GM06990 (cell line): ENCODE measurements around the gene ABCA12.

ENCODE experiments used
- DNase-seq: peaks from one replicate; pipeline ENCODE4 v3.0.0-alpha.2; 2011; ENCODE audit not compliant: insufficient read length; ENCODE audit errors: extremely low read depth
- H3K27me3 ChIP-seq: replicated peaks from 2 replicates; pipeline ENCODE4 v1.6.0; 2011; ENCODE audit warnings: low read length; ENCODE audit not compliant: control insufficient read depth, insufficient read depth
- H3K36me3 ChIP-seq: 2 replicates; pipeline ENCODE4 v1.5.1; 2011; ENCODE audit warnings: low read length; ENCODE audit not compliant: control insufficient read depth, insufficient read depth
- H3K4me3 ChIP-seq: replicated peaks from 2 replicates; pipeline ENCODE4 v1.5.1; 2011; ENCODE audit warnings: low read depth, mild to moderate bottlenecking, control low read depth, low read length
- CTCF ChIP-seq: IDR thresholded peaks from 2 replicates; pipeline ENCODE4 v1.5.1; 2011; ENCODE audit warnings: low read length, control low read depth, mild to moderate bottlenecking, inconsistent platforms; ENCODE audit not compliant: insufficient read depth, poor library complexity, severe bottlenecking

The ABCA12 gene

DNA sequence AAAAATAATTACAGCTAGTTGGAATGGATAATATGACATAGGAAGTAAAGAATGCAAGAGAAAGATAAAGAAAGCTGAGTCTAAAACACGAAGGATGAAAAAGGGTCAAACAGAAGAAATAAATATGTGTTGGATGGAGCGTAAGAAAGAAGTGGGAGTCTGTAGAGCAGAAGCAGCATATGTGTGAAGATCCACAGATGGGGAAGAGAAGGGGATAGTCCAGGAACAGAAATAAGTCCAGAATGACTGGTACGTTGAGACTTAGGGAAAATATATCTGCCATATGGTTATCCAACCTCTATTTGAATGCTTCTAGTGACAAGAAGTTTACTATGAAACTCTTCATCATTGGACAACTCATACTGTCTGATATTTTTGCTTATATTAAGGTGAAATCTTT lies 18.0 kb downstream of the ABCA12 start:
- H3K4me3 ChIP-seq = no peak overlapping the region
- TF ChIP-seq CTCF = no peak
- no peak for DNase-seq
- no peaks in the 10 kb centered on the region for H3K27me3 ChIP-seq
- H3K36me3 ChIP-seq = no peaks in the 10 kb centered on the region

DNA sequence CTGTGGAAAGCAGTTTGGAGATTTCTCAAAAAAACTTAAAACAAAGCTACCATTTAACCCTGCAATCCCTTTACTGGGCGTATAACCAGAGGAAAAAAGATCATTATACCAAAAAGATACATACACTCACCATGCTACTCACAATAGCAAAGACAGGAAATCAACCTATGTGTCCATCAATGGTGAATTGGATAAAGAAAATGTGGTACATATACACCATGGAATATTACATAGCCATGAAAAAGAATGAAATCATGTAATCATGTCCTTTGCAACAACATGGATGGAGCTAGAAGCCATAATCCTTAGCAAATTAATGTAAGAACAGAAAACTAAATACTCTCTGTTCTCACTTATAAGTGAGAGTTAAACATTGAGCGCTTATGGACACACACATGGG lies 18.6 kb downstream of the ABCA12 start:
- Histone ChIP-seq H3K4me3 (no peak overlapping the region), H3K36me3 (no peaks in the 10 kb centered on the region), H3K27me3 (no peaks in the 10 kb centered on the region)
- TF ChIP-seq CTCF = no peak
- DNase-seq = no peak

- H3K27me3 ChIP-seq = no peaks in the 10 kb centered on the region
- H3K4me3 ChIP-seq = no peak overlapping the region
- no peak for TF ChIP-seq CTCF
- H3K36me3 ChIP-seq = no peaks in the 10 kb centered on the region
- DNase-seq = no peak
These were observed 27.5 kb downstream of the ABCA12 start for GRCh38 chr2:215110918-215111317.

DNA sequence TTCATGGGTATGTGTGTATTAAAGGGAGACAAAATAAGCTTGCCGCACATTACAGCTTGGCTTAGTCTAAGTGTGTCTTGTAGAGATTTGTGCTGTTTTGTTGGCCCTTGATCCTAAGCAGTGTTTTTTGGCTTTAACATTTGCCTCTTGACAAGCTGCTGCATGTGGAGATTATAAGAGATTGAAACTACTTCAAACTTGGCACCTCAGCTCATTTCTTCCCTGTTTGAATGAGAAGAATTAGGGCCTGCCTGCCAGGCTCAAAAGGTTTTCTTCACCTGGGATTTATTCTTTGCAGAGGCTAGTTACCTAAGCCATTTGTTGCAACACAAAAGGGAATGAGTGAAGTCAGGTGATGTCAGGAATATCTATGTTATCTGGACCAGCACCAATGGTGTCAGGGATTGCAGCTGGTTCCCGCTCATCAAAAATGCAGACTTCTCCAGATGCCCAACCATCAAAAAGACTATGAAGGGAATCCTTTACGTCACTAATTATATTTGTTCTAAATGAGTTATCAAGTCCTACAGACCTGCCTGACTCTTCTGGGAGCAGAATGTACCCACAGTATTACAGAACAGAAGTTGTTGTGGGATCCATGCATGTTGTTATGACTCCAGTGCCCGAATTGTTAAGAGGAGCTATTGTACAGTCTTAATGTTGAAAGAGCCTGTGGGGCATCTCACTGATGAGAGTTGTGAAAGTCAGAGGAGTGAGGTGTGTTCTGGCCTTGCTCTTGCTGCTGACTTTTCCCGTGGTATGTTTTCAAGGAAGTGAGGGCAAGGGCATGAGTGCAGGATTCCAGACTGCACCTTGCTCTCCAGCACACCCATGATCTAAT lies 31.0 kb downstream of the ABCA12 start:
- Histone ChIP-seq H3K27me3 (no peaks in the 10 kb centered on the region), H3K36me3 (no peaks in the 10 kb centered on the region), H3K4me3 (no peak overlapping the region)
- no peak for TF ChIP-seq CTCF
- DNase-seq = no peak

DNA sequence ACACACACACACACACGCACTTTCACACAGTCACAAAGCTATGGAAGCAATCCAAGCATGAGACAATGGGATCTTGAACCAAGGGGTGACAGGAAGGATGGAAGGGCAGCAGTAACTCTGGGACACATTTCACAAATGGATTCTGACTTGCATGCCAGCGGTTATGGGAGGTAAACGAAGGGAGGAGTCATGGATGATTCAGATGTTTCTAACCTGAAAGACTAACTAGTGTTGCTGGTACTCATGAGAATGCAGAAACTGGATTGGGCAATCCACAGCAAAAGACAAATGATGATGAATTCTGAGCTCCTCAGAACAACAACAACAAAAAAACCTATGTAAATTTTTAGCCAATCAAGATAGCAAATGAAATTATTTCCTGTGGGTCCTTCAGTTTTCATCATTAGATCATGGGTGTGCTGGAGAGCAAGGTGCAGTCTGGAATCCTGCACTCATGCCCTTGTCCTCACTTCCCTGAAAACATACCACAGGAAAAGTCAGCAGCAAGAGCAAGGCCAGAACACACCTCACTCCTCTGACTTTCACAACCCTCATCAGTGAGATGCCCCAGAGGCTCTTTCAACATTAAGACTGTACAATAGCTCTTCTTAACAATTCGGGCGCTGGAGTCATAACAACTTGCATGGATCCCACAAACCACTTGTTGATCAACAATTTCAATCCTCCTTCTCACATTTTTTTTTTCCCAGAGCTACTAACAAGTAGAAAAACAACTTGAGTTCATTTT lies 32.6 kb downstream of the ABCA12 start:
- H3K36me3 ChIP-seq = no peaks in the 10 kb centered on the region
- DNase-seq = no peak
- TF ChIP-seq CTCF = no peak
- H3K27me3 ChIP-seq = no peaks in the 10 kb centered on the region
- H3K4me3 ChIP-seq = no peak overlapping the region
